HTR-8/SVneo (cell line): Measurements from ENCODE around the gene CDK5.
"Not testable (repeated sequence)": the region's sequence is repeated elsewhere in the genome, so short reads cannot be mapped to it uniquely, and the experiment has no call there.

Experiments used
- DNase-seq: peaks from one replicate; pipeline ENCODE4 v3.0.0; 2011; ENCODE audit warnings: low spot score, mixed read lengths; ENCODE audit not compliant: insufficient read length
- FAIRE-seq: peaks from 2 replicates; lab custom pipeline; 2011; peaks lifted over from hg19 to GRCh38; lab: Jason Lieb, UNC

Gene CDK5

DNA sequence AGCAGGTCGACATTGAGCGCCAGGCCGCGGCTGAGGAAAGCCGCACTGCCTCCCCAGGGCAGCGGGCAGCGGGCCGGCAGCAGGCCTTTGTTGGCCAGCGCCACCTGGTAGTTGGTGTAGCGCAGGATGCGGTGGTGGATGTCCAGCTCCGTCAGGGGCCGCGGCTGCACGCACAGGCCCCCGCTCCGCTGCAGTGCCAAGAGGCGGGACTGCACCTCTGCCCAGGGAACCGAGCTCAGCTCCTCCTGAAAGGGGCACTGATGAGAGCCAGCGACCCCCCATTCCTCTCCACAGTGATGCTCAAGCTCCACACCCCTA is 38.6 kb downstream of the CDK5 start:
- FAIRE-seq: no peak
- no peak for DNase-seq

GRCh38 chr7:151018421-151019129 is 39.1 kb downstream of the CDK5 start:
- DNase-seq (no peak), FAIRE-seq (no peak)

DNA sequence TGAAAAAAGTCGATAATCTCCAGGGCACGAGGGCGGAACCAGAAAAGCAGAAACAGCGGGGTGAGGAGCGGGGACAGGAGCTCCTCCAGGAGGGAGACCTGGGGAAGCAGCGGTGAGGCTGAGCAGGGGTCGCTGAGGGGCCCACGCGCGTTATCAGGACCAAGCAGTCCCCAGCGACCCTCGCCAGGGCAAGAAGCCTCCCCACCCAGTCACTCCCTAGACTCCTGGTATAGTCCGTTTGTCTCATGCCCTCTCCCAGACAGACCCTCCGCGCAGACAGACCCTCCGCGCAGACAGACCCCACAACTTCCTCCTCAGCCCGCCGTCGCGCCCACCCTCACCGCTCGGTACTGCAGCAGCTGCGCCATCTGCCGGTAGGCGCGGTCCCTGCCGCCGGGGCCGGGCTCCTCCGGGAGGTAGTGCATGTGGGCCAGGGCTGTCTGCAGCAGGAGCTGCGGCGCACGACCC is 39.7 kb downstream of the CDK5 start:
- FAIRE-seq: peak; percentile 44
- DNase-seq: peak; percentile 63

DNA sequence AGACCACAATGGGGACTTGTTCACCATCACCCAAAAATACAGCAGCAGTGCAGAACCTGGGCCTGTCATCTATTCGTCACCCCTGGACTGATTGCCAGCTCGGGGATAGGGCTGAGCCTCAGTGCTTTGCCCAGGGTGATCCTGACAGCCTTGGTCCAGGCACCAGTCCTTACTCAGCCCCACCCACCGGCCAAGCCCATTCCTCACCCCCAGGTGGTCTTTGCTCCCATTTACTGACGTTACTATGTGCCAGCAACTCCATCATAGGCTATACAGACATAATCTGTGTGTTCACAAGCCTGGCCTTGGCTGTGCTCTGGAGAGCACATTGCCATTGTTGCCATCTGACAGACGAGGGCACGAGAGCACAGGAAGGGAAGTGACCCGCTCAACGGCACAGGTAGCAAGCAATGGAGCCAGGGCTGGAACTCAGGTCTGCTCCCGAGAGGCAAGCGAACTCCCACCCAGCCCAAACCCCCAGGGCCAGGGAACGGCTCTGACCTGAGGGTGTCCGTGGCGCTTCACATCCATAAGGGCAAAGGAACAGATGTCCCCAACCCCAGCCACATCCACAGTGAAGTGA is 40.2 kb downstream of the CDK5 start:
- DNase-seq (no peak), FAIRE-seq (no peak)

DNA sequence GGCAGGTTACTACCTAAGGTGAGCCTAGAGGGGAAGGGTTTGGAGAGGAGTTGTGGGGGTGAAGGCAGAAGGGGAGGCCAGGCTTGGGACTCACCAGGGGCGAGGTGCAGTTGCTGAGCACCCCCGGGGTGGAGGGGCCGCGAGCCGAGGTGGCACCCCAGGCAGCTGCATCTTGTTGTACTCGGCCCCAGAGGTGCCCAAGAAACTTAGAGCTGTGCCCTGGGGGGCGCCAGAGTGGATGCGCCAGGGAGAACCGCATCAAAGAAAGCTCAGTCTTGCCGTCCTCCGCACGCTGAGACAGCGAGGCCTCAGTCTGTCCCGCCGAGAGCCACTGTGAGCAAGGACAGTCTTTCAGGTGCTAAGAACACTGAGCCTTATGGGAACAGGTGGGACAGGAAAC is 40.8 kb downstream of the CDK5 start:
- FAIRE-seq: no peak
- no peak for DNase-seq

DNA sequence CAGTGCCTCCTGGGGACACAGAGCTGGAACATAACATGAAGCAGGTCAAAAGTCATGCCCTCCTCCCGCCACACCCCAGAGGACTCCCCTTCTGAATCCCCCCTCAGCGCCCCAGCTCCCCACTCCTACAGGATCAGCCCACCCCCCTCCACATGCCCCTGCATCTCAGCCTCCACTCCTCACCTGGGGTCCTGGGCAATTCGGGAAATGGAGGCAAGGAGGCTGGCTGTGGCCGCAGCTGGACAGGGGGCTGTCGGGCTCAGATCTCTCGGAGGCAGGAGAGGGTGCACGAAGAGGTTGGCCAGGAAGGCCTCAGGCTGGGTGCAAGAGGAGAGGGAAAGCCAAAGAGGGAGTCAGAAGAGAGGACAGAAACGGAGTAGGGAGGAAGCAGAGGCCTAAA is 41.2 kb downstream of the CDK5 start:
- FAIRE-seq: no peak
- no peak for DNase-seq

DNA sequence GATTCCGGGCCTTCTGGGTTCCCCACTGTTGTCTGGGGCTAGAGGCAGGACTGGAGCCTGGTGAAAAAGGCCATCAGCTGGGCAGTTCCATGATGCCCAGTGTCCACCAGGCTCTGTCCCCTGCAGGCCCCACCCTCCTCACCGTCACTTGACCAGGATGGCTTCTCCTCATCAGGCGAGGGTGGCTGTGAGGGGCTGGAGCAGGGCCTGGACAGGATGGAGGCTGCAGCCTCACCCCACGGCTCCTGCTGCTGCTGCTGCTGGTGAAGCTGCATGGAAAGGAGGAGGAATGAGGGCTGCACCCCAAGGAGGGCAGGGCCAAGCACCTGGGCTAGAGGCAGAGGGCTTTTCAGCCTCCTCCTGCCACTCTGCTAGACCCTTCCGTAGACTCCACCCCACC is 41.7 kb downstream of the CDK5 start:
- DNase-seq: no peak
- no peak for FAIRE-seq

- no peak for DNase-seq
- FAIRE-seq: no peak
These were observed 42.7 kb downstream of the CDK5 start for GRCh38 chr7:151014950-151015349.

DNA sequence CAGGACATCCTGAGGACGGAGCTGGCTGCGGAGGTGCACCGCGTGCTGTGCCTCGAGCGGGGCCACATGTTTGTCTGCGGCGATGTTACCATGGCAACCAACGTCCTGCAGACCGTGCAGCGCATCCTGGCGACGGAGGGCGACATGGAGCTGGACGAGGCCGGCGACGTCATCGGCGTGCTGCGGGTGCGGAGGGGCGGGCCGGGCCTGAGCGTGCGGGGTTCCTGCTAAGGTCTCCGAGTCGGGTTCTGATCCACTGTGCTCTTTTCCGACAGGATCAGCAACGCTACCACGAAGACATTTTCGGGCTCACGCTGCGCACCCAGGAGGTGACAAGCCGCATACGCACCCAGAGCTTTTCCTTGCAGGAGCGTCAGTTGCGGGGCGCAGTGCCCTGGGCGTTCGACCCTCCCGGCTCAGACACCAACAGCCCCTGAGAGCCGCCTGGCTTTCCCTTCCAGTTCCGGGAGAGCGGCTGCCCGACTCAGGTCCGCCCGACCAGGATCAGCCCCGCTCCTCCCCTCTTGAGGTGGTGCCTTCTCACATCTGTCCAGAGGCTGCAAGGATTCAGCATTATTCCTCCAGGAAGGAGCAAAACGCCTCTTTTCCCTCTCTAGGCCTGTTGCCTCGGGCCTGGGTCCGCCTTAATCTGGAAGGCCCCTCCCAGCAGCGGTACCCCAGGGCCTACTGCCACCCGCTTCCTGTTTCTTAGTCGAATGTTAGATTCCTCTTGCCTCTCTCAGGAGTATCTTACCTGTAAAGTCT is 43.8 kb downstream of the CDK5 start:
- DNase-seq (no peak), FAIRE-seq (no peak)

- DNase-seq (no peak), FAIRE-seq (no peak)
These were observed 44.4 kb downstream of the CDK5 start for GRCh38 chr7:151013356-151013732.

- FAIRE-seq (no peak), DNase-seq (peak; percentile 54)
These were observed 44.8 kb downstream of the CDK5 start for GRCh38 chr7:151012911-151013347.

GRCh38 chr7:151012031-151012692 is 45.5 kb downstream of the CDK5 start:
- no peak for DNase-seq
- no peak for FAIRE-seq

DNA sequence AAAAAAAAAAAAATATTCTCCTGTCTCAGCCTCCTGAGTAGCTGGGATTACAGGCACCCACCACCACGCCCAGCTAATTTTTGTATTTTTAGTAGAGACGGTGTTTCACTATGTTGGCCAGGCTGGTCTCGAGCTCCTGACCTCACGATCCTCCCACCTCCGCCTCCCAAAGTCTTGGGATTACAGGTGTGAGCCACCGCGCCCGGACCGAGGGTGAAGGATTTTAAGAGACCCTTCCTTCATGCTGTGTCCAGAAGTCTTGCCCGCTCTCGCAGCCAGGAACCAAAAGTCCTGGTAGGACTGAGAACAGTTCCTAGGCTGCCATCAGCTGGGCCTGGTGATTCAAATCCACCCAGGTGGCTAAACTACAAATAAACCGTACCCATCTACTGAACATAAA is 46.1 kb downstream of the CDK5 start:
- DNase-seq, FAIRE-seq: not testable (repeated sequence)

- DNase-seq: no peak
These were observed 46.6 kb downstream of the CDK5 start for GRCh38 chr7:151011097-151011409.

GRCh38 chr7:151010307-151011096 is 47.2 kb downstream of the CDK5 start:
- FAIRE-seq (no peak), DNase-seq (no peak)

More at GRCh38 chr7:151011097-151011409, 46.6 kb downstream of the CDK5 start:
- FAIRE-seq: no peak

GRCh38 chr7:151010037-151010306 is 47.7 kb downstream of the CDK5 start:
- FAIRE-seq: no peak
- no peak for DNase-seq

- DNase-seq (no peak), FAIRE-seq (no peak)
These were observed 48.2 kb downstream of the CDK5 start for GRCh38 chr7:151009327-151010036.

- no peak for DNase-seq
- no peak for FAIRE-seq
These were observed 49.0 kb downstream of the CDK5 start for GRCh38 chr7:151008511-151009323.

GRCh38 chr7:151008143-151008510 is 49.6 kb downstream of the CDK5 start:
- DNase-seq: no peak
- FAIRE-seq: no peak
